B cell (primary cell): ENCODE measurements around the gene CHST8. TPM values are rescaled to one million over a fixed set of nuclear protein-coding genes. Genes with fewer than 3 reads are reported as not detected.

Experiments
- ATAC-seq: fragments of 200-7000 bp; cut with Tn5 transposase; one replicate; pipeline ENCODE4 v1.10.0; 2021; ENCODE audit warnings: low read depth, mild to moderate bottlenecking, moderate number of reproducible peaks, moderate library complexity
- CTCF ChIA-PET: fragments of 350-600 bp; sonication (Branson Sonifier 250); formaldehyde crosslinking; loops from one replicate; lab custom pipeline; 2021; ENCODE audit warnings: antibody characterized with exemption, inconsistent platforms; lab: Charles Lee
- POLR2A ChIA-PET: fragments of 350-600 bp; sonication (Branson Sonifier 250); formaldehyde crosslinking; loops from one replicate; lab custom pipeline; 2021; ENCODE audit warnings: antibody characterized with exemption; lab: Charles Lee
- DNase-seq: peaks from one replicate; pipeline ENCODE4 v3.0.0; 2013
- H2AFZ ChIP-seq: 2 replicates; pipeline ENCODE4 v1.6.1; 2012; ENCODE audit warnings: mild to moderate bottlenecking, low read depth, low read length; ENCODE audit not compliant: insufficient read depth, poor library complexity, severe bottlenecking
- H3K27ac ChIP-seq, 2 donors: 1 replicate in 1 of 2; 2 replicates in 1 of 2; pipeline ENCODE4 v1.5.1; 2012 to 2013; ENCODE audit warnings: low read length in 2 of 2, mild to moderate bottlenecking in 2 of 2, moderate library complexity in 1 of 2
- H3K27me3 ChIP-seq, 4 experiments: fragments of 200-600 bp in 1 of 4; sonication (generic) in 1 of 4; replicated peaks in 1 of 4; 1 replicate in 2 of 4; 2 replicates in 2 of 4; pipeline versions ENCODE4 v1.6.1 to v1.7.0; 2013 to 2016; ENCODE audit warnings: low read length in 3 of 4, mild to moderate bottlenecking in 2 of 4, mixed read lengths in 1 of 4, moderate library complexity in 1 of 4; ENCODE audit not compliant: insufficient read depth in 4 of 4, control insufficient read depth in 3 of 4; ENCODE audit errors: control extremely low read depth in 1 of 4
- H3K36me3 ChIP-seq, 2 experiments: replicated peaks in 1 of 2; 1 replicate in 1 of 2; 2 replicates in 1 of 2; pipeline versions ENCODE4 v1.6.1 to v1.7.1; 2013; ENCODE audit warnings: low read length in 1 of 2; ENCODE audit not compliant: insufficient read depth in 2 of 2, control insufficient read depth in 1 of 2; ENCODE audit errors: control extremely low read depth in 1 of 2, extremely low read depth in 1 of 2
- H3K4me1 ChIP-seq, 2 donors: fragments of 200-600 bp in 1 of 2; sonication (generic) in 1 of 2; 1 replicate in 1 of 2; 2 replicates in 1 of 2; pipeline versions ENCODE4 v1.5.1 to v1.6.1; 2013 to 2017; ENCODE audit warnings: low read length in 2 of 2; ENCODE audit not compliant: control insufficient read depth in 2 of 2, insufficient read depth in 2 of 2
- H3K4me2 ChIP-seq: replicated peaks from 2 replicates; pipeline ENCODE3; 2012; ENCODE audit warnings: mild to moderate bottlenecking, low read depth, low read length; ENCODE audit not compliant: poor library complexity, severe bottlenecking
- H3K4me3 ChIP-seq, 5 experiments: fragments of 200-600 bp in 1 of 5; sonication (generic) in 1 of 5; 1 replicate in 3 of 5; 2 replicates in 2 of 5; pipeline versions ENCODE4 v1.5.1 to v1.7.0; 2011 to 2016; ENCODE audit warnings: low read length in 4 of 5, mild to moderate bottlenecking in 4 of 5, low read depth in 2 of 5, control low read depth in 1 of 5, moderate library complexity in 1 of 5; ENCODE audit not compliant: insufficient read depth in 1 of 5; ENCODE audit errors: control extremely low read depth in 1 of 5, extremely low read depth in 1 of 5
- H3K79me2 ChIP-seq: fragments of 200-600 bp; sonication (generic); one replicate; pipeline ENCODE4 v1.6.0; 2016; ENCODE audit warnings: low read length; ENCODE audit not compliant: control insufficient read depth, insufficient read depth
- H3K9ac ChIP-seq: fragments of 200-600 bp; sonication (generic); 2 replicates; pipeline ENCODE4 v1.6.1; 2017; ENCODE audit warnings: mild to moderate bottlenecking, low read length, moderate library complexity
- H3K9me3 ChIP-seq, 3 donors: one replicate each; pipeline versions ENCODE4 v1.6.1 to v1.7.1; 2013; ENCODE audit warnings: low read length in 2 of 3; ENCODE audit not compliant: control insufficient read depth in 2 of 3, insufficient read depth in 1 of 3; ENCODE audit errors: control extremely low read depth in 1 of 3
- H4K20me1 ChIP-seq: 2 replicates; pipeline ENCODE4 v1.6.0; 2012; ENCODE audit warnings: mild to moderate bottlenecking, low read length; ENCODE audit not compliant: insufficient read depth, control insufficient read depth, poor library complexity, severe bottlenecking
- H3K27ac Mint-ChIP-seq: one replicate; pipeline ENCODE4 v1.8.0; 2021; ENCODE audit warnings: mixed read lengths
- H3K27me3 Mint-ChIP-seq: one replicate; pipeline ENCODE4 v1.8.0; 2021; ENCODE audit warnings: mixed read lengths
- H3K4me1 Mint-ChIP-seq: one replicate; pipeline ENCODE4 v1.8.0; 2021; ENCODE audit warnings: mixed read lengths
- H3K4me3 Mint-ChIP-seq: one replicate; pipeline ENCODE4 v1.8.0; 2021; ENCODE audit warnings: mixed read lengths
- H3K9me3 Mint-ChIP-seq: one replicate; pipeline ENCODE4 v1.8.0; 2022; ENCODE audit warnings: mixed read lengths; ENCODE audit not compliant: insufficient read depth
- EZH2 ChIP-seq: IDR thresholded peaks from 2 replicates; pipeline ENCODE4 v1.6.1; 2012; ENCODE audit warnings: borderline replicate concordance, low read depth, mild to moderate bottlenecking, moderate library complexity, low read length; ENCODE audit not compliant: insufficient read depth, poor library complexity, severe bottlenecking
- WGBS: methylation state at CpG from one replicate; pipeline ENCODE4 v1.1.5; 2013; ENCODE audit warnings: missing lambda C conversion rate; ENCODE audit not compliant: insufficient coverage; 5-methylcytosine and 5-hydroxymethylcytosine counted together
- intact Hi-C: fragments of 100-400 bp; cut with micrococcal nuclease; formaldehyde crosslinking; loops from one replicate; pipeline ENCODE4 v1.10.0; 2022
- polyA plus RNA-seq: library from polyadenylated mRNA; depleted of rRNA; stranded (reverse); fragments of >200 nt; gene quantifications from 2 replicates; pipeline ENCODE4 v1.2.3, GENCODE V29; 2012
- total RNA-seq, 2 donors: library from RNA; stranded (reverse); fragments of 120-200 nt in 1 of 2; gene quantifications; 1 replicate in 1 of 2; 2 replicates in 1 of 2; pipeline versions ENCODE4 v1.2.3 to v1.2.4, GENCODE V29; 2013 to 2022
- TF ChIP-seq, protein P1 (sequence below): fragments of 200-600 bp; IDR thresholded peaks from one replicate; pipeline ENCODE4 v1.8.0; 2022; ENCODE audit warnings: antibody characterized with exemption, mild to moderate bottlenecking

CHST8 gene
- total and polyA plus RNA-seq, 2 donors (not counting 1 experiment from before 2014, with no cell fraction given) = not detected

- Mint-ChIP-seq H3K4me1 (no peaks in the 10 kb centered on the region), H3K4me3 (no peak overlapping the region), H3K27ac (no peak overlapping the region), H3K9me3 (no peaks in the 10 kb centered on the region), H3K27me3 (peaks cover 19% of the 10 kb centered on the region)
- H3K4me1 ChIP-seq = no peaks in the 10 kb centered on the region
- H3K79me2 ChIP-seq = no peaks in the 10 kb centered on the region
- DNase-seq (no peak), ATAC-seq (no peak)
- H3K9ac ChIP-seq = no peak overlapping the region
- no peak overlapping the region for H3K4me2 ChIP-seq
- H2AFZ ChIP-seq = no peak overlapping the region
- no peaks in the 10 kb centered on the region for H3K27me3 ChIP-seq
- WGBS = 84% methylated on average over 7 of the region's 7 CpGs
- ChIA-PET CTCF (no interaction called here), POLR2A (no interaction called here)
- H4K20me1 ChIP-seq = no peaks in the 10 kb centered on the region
- H3K4me3 ChIP-seq = no peak overlapping the region
- no peaks in the 10 kb centered on the region for H3K36me3 ChIP-seq
- H3K27ac ChIP-seq = no peak overlapping the region
- TF ChIP-seq, protein P1, sequence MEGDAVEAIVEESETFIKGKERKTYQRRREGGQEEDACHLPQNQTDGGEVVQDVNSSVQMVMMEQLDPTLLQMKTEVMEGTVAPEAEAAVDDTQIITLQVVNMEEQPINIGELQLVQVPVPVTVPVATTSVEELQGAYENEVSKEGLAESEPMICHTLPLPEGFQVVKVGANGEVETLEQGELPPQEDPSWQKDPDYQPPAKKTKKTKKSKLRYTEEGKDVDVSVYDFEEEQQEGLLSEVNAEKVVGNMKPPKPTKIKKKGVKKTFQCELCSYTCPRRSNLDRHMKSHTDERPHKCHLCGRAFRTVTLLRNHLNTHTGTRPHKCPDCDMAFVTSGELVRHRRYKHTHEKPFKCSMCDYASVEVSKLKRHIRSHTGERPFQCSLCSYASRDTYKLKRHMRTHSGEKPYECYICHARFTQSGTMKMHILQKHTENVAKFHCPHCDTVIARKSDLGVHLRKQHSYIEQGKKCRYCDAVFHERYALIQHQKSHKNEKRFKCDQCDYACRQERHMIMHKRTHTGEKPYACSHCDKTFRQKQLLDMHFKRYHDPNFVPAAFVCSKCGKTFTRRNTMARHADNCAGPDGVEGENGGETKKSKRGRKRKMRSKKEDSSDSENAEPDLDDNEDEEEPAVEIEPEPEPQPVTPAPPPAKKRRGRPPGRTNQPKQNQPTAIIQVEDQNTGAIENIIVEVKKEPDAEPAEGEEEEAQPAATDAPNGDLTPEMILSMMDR = no peak
- no peak for TF ChIP-seq EZH2
- intact Hi-C loops = no loop called here
- H3K9me3 ChIP-seq = no peaks in the 10 kb centered on the region
Observed at GRCh38 chr19:33641956-33642498, 20.3 kb downstream of the CHST8 start.

GRCh38 chr19:33644284-33644836, 22.6 kb downstream of the CHST8 start:
- Histone ChIP-seq H3K36me3 (no peaks in the 10 kb centered on the region), H3K27ac (no peak overlapping the region), H3K27me3 (no peaks in the 10 kb centered on the region), H3K9ac (no peak overlapping the region), H3K79me2 (no peaks in the 10 kb centered on the region), H3K4me1 (no peaks in the 10 kb centered on the region), H3K4me2 (no peak overlapping the region), H2AFZ (no peak overlapping the region), H4K20me1 (no peaks in the 10 kb centered on the region), H3K9me3 (no peaks in the 10 kb centered on the region), H3K4me3 (no peak overlapping the region)
- Mint-ChIP-seq H3K9me3 (no peaks in the 10 kb centered on the region), H3K27me3 (peaks cover 14% of the 10 kb centered on the region), H3K4me1 (no peaks in the 10 kb centered on the region), H3K4me3 (no peak overlapping the region), H3K27ac (no peak overlapping the region)
- POLR2A ChIA-PET = no interaction called here
- ATAC-seq = no peak
- 80% methylated on average over 5 of the region's 9 CpGs for WGBS
- no peak for DNase-seq
- no peak for TF ChIP-seq EZH2
- TF ChIP-seq, protein P1 = no peak
- CTCF ChIA-PET = no interaction called here
- intact Hi-C loops = no loop called here
